HEK293 (cell line): ENCODE data around the gene BBLN.

Experiments used
- CTCF ChIA-PET: fragments of 350-600 bp; formaldehyde crosslinking; extraction: SDS; loops from one replicate; lab custom pipeline; 2021; ENCODE audit warnings: antibody characterized with exemption; lab: Yijun Ruan, JAX
- POLR2A ChIA-PET: fragments of 300-600 bp; formaldehyde crosslinking; extraction: SDS; loops from one replicate; lab custom pipeline; 2020; ENCODE audit warnings: antibody characterized with exemption, inconsistent platforms; lab: Yijun Ruan, JAX
- H3K27ac ChIP-seq: fragments of 200-500 bp; sonication (Bioruptor generic); 2 replicates; pipeline ENCODE4 v1.5.1; 2014; ENCODE audit warnings: low read depth, low read length, control low read depth, inconsistent platforms; ENCODE audit errors: extremely low read depth
- H3K36me3 ChIP-seq, 2 experiments: fragments of 200-500 bp in 1 of 2; sonication (Bioruptor generic) in 1 of 2; 1 replicate in 1 of 2; 2 replicates in 1 of 2; pipeline ENCODE4 v1.5.1; 2014 to 2017; ENCODE audit warnings: inconsistent platforms in 2 of 2, low read length in 2 of 2; ENCODE audit not compliant: control insufficient read depth in 2 of 2, insufficient read depth in 1 of 2
- H3K4me1 ChIP-seq: fragments of 200-500 bp; sonication (Bioruptor generic); 2 replicates; pipeline ENCODE4 v1.5.1; 2014; ENCODE audit warnings: mild to moderate bottlenecking, low read length, inconsistent platforms; ENCODE audit not compliant: control insufficient read depth, insufficient read depth
- H3K4me3 ChIP-seq: 2 replicates; pipeline ENCODE4 v1.5.1; 2011; ENCODE audit warnings: low read depth, mild to moderate bottlenecking, control low read depth, low read length, moderate library complexity
- H3K9me3 ChIP-seq: fragments of 200-500 bp; sonication (Bioruptor generic); 2 replicates; pipeline ENCODE4 v1.5.1; 2014; ENCODE audit warnings: low read depth, low read length, inconsistent platforms; ENCODE audit not compliant: control insufficient read depth, insufficient read depth
- IKZF3 ChIP-seq: fragments of 450-650 bp; IDR thresholded peaks from 2 replicates; pipeline ENCODE4 v1.5.0; 2018; ENCODE audit warnings: missing biosample characterization, mild to moderate bottlenecking, missing genetic modification characterization, moderate library complexity
- MZF1 ChIP-seq: fragments of 450-650 bp; formaldehyde crosslinking; IDR thresholded peaks from 2 replicates; pipeline ENCODE4 v1.5.1; 2017; ENCODE audit warnings: missing biosample characterization, missing genetic modification characterization, borderline replicate concordance
- ZBTB17 ChIP-seq: fragments of 450-650 bp; formaldehyde crosslinking; IDR thresholded peaks from 2 replicates; pipeline ENCODE4 v1.5.1; 2016; ENCODE audit warnings: missing biosample characterization, missing genetic modification characterization
- ZFP37 ChIP-seq: fragments of 450-650 bp; formaldehyde crosslinking; IDR thresholded peaks from 2 replicates; pipeline ENCODE4 v1.5.1; 2016; ENCODE audit warnings: missing biosample characterization, missing genetic modification characterization
- ZNF10 ChIP-seq: fragments of 450-650 bp; formaldehyde crosslinking; IDR thresholded peaks from 2 replicates; pipeline ENCODE4 v1.5.1; 2017; ENCODE audit warnings: missing biosample characterization, missing genetic modification characterization
- ZNF37A ChIP-seq: fragments of 450-650 bp; IDR thresholded peaks from 2 replicates; pipeline ENCODE4 v1.5.1; 2018; ENCODE audit warnings: missing biosample characterization, missing genetic modification characterization
- ZNF426 ChIP-seq: fragments of 450-650 bp; formaldehyde crosslinking; IDR thresholded peaks from 2 replicates; pipeline ENCODE4 v1.5.1; 2017; ENCODE audit warnings: missing biosample characterization, missing genetic modification characterization, mild to moderate bottlenecking, inconsistent platforms, moderate library complexity
- ZNF501 ChIP-seq: fragments of 450-650 bp; formaldehyde crosslinking; IDR thresholded peaks from 2 replicates; pipeline ENCODE4 v1.5.1; 2016; ENCODE audit warnings: missing biosample characterization, missing genetic modification characterization
- ZNF658 ChIP-seq: fragments of 450-650 bp; formaldehyde crosslinking; IDR thresholded peaks from 2 replicates; pipeline ENCODE4; 2016; ENCODE audit warnings: missing biosample characterization, missing genetic modification characterization
- ZNF843 ChIP-seq: fragments of 450-650 bp; formaldehyde crosslinking; IDR thresholded peaks from 2 replicates; pipeline ENCODE4 v1.5.1; 2016; ENCODE audit warnings: missing biosample characterization, missing genetic modification characterization
- ZSCAN16 ChIP-seq: fragments of 450-650 bp; formaldehyde crosslinking; IDR thresholded peaks from 2 replicates; pipeline ENCODE4 v1.5.1; 2016; ENCODE audit warnings: missing biosample characterization, missing genetic modification characterization
- TF ChIP-seq, protein P1 (sequence below): fragments of 450-650 bp; IDR thresholded peaks from 2 replicates; pipeline ENCODE4 v1.5.1; 2018; ENCODE audit warnings: missing biosample characterization, mild to moderate bottlenecking, missing genetic modification characterization
- TF ChIP-seq, protein P2 (sequence below): fragments of 450-650 bp; formaldehyde crosslinking; IDR thresholded peaks from 2 replicates; pipeline ENCODE4 v1.5.1; 2016; ENCODE audit warnings: missing biosample characterization, missing genetic modification characterization
- TF ChIP-seq, protein P3 (sequence below): fragments of 450-650 bp; formaldehyde crosslinking; conservative IDR thresholded peaks from 2 replicates; pipeline ENCODE4 v1.5.1; 2016; ENCODE audit warnings: low read depth, missing biosample characterization, missing genetic modification characterization
- TF ChIP-seq, protein P4 (sequence below): fragments of 450-650 bp; formaldehyde crosslinking; IDR thresholded peaks from 2 replicates; pipeline ENCODE4 v1.5.1; 2017; ENCODE audit warnings: missing biosample characterization, missing genetic modification characterization
- TF ChIP-seq, protein P5 (sequence below): fragments of 450-650 bp; formaldehyde crosslinking; IDR thresholded peaks from 2 replicates; pipeline ENCODE4 v1.5.1; 2017; ENCODE audit warnings: missing biosample characterization, missing genetic modification characterization
- TF ChIP-seq, protein P6 (sequence below): fragments of 450-650 bp; formaldehyde crosslinking; IDR thresholded peaks from 2 replicates; pipeline ENCODE4 v1.5.1; 2016; ENCODE audit warnings: missing biosample characterization, missing genetic modification characterization

Gene BBLN

DNA sequence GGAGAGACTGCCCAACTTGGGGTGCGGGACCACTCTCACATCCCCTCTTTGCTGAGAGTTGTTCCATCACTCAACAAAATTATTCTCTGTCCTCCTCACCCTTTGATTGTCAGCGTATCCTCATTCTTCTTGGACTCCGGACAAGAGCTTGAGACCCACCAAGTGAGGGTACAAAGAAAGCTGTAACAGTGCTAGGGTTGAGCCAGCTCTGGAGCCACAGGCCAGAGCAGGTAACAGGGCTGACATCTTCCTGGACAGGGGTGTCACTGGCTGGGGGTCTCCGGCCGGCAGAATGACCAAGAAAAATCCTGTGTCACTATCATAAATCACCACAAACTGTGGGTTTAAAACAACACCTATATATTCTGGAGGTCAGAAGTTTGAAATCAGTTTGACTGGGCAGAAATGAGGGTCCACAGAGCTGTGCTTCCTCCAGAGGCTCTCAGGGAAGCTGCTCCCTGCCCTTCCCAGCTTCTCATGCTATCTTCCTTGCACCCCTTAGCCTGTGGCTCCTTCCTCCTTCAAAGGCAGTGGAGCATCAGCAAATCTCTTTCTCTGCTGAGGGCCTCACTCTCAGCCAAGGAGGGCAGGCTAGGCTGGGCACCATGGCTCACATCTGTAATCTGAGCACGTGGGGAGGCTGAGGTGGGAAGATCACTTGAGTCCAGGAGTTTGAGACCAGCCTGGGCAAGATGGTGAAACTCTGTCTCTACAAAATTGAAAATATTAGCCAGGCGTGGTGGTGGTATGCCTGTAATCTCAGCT, 4.1 kb upstream of the BBLN start (continued):
- TF ChIP-seq, protein P1, sequence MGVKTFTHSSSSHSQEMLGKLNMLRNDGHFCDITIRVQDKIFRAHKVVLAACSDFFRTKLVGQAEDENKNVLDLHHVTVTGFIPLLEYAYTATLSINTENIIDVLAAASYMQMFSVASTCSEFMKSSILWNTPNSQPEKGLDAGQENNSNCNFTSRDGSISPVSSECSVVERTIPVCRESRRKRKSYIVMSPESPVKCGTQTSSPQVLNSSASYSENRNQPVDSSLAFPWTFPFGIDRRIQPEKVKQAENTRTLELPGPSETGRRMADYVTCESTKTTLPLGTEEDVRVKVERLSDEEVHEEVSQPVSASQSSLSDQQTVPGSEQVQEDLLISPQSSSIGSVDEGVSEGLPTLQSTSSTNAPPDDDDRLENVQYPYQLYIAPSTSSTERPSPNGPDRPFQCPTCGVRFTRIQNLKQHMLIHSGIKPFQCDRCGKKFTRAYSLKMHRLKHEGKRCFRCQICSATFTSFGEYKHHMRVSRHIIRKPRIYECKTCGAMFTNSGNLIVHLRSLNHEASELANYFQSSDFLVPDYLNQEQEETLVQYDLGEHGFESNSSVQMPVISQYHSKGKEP (tag by site-specific recombination): no peak

DNA sequence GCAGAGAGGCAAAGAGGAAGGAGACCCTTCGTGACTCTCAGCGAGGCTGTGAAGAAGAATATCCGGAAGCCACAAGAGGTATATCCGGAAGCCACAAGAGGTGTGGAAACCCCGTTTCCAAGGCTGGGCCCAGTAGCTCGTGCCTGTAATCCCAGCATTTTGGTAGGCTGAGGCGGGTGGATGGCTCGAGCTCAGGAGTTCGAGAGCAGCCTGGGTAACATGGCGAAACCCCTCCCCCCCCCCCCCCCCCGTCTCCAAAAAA, 612 bp upstream of the BBLN start:
- Histone ChIP-seq H3K4me3 (peak overlapping the region; percentile 39), H3K36me3 (peaks cover 0 to 28% of the 10 kb centered on the region in 2 experiments; a peak in 1 of 3 replicates), H3K27ac (peak overlapping the region; percentile 78), H3K9me3 (no peaks in the 10 kb centered on the region)
- POLR2A ChIA-PET: interaction anchor here (0.6 to 3.9 kb wide), 16 partner anchors 8 to 565 kb away, joined by 3 to 30 read pairs (median 4); partner anchors contain the start of genes CIZ1, NAIF1 and SLC25A25
- TF ChIP-seq, protein P2, sequence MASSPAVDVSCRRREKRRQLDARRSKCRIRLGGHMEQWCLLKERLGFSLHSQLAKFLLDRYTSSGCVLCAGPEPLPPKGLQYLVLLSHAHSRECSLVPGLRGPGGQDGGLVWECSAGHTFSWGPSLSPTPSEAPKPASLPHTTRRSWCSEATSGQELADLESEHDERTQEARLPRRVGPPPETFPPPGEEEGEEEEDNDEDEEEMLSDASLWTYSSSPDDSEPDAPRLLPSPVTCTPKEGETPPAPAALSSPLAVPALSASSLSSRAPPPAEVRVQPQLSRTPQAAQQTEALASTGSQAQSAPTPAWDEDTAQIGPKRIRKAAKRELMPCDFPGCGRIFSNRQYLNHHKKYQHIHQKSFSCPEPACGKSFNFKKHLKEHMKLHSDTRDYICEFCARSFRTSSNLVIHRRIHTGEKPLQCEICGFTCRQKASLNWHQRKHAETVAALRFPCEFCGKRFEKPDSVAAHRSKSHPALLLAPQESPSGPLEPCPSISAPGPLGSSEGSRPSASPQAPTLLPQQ (tag by site-specific recombination): peak; percentile 50; the same call in 1 of the 2 replicates
- TF ChIP-seq ZNF843 (tag by site-specific recombination): no peak
- no peak for TF ChIP-seq ZNF426 (tag by site-specific recombination)
- TF ChIP-seq ZSCAN16: no peak
- no peak for TF ChIP-seq MZF1 (tag by site-specific recombination)
- TF ChIP-seq, protein P3, sequence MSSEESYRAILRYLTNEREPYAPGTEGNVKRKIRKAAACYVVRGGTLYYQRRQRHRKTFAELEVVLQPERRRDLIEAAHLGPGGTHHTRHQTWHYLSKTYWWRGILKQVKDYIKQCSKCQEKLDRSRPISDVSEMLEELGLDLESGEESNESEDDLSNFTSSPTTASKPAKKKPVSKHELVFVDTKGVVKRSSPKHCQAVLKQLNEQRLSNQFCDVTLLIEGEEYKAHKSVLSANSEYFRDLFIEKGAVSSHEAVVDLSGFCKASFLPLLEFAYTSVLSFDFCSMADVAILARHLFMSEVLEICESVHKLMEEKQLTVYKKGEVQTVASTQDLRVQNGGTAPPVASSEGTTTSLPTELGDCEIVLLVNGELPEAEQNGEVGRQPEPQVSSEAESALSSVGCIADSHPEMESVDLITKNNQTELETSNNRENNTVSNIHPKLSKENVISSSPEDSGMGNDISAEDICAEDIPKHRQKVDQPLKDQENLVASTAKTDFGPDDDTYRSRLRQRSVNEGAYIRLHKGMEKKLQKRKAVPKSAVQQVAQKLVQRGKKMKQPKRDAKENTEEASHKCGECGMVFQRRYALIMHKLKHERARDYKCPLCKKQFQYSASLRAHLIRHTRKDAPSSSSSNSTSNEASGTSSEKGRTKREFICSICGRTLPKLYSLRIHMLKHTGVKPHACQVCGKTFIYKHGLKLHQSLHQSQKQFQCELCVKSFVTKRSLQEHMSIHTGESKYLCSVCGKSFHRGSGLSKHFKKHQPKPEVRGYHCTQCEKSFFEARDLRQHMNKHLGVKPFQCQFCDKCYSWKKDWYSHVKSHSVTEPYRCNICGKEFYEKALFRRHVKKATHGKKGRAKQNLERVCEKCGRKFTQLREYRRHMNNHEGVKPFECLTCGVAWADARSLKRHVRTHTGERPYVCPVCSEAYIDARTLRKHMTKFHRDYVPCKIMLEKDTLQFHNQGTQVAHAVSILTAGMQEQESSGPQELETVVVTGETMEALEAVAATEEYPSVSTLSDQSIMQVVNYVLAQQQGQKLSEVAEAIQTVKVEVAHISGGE (tag by site-specific recombination): no peak
- TF ChIP-seq, protein P4, sequence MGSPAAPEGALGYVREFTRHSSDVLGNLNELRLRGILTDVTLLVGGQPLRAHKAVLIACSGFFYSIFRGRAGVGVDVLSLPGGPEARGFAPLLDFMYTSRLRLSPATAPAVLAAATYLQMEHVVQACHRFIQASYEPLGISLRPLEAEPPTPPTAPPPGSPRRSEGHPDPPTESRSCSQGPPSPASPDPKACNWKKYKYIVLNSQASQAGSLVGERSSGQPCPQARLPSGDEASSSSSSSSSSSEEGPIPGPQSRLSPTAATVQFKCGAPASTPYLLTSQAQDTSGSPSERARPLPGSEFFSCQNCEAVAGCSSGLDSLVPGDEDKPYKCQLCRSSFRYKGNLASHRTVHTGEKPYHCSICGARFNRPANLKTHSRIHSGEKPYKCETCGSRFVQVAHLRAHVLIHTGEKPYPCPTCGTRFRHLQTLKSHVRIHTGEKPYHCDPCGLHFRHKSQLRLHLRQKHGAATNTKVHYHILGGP (tag by site-specific recombination): no peak
- TF ChIP-seq, protein P1 (tag by site-specific recombination): no peak
- TF ChIP-seq ZNF37A (tag by site-specific recombination): no peak
- TF ChIP-seq, protein P5, sequence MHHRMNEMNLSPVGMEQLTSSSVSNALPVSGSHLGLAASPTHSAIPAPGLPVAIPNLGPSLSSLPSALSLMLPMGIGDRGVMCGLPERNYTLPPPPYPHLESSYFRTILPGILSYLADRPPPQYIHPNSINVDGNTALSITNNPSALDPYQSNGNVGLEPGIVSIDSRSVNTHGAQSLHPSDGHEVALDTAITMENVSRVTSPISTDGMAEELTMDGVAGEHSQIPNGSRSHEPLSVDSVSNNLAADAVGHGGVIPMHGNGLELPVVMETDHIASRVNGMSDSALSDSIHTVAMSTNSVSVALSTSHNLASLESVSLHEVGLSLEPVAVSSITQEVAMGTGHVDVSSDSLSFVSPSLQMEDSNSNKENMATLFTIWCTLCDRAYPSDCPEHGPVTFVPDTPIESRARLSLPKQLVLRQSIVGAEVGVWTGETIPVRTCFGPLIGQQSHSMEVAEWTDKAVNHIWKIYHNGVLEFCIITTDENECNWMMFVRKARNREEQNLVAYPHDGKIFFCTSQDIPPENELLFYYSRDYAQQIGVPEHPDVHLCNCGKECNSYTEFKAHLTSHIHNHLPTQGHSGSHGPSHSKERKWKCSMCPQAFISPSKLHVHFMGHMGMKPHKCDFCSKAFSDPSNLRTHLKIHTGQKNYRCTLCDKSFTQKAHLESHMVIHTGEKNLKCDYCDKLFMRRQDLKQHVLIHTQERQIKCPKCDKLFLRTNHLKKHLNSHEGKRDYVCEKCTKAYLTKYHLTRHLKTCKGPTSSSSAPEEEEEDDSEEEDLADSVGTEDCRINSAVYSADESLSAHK (tag by site-specific recombination): no peak
- TF ChIP-seq ZNF501: 0 out of 2 replicates have a peak, but pooled peaks have one; percentile 23
- no peak for TF ChIP-seq ZNF658
- TF ChIP-seq ZFP37 (tag by site-specific recombination): no peak
- TF ChIP-seq, protein P6, sequence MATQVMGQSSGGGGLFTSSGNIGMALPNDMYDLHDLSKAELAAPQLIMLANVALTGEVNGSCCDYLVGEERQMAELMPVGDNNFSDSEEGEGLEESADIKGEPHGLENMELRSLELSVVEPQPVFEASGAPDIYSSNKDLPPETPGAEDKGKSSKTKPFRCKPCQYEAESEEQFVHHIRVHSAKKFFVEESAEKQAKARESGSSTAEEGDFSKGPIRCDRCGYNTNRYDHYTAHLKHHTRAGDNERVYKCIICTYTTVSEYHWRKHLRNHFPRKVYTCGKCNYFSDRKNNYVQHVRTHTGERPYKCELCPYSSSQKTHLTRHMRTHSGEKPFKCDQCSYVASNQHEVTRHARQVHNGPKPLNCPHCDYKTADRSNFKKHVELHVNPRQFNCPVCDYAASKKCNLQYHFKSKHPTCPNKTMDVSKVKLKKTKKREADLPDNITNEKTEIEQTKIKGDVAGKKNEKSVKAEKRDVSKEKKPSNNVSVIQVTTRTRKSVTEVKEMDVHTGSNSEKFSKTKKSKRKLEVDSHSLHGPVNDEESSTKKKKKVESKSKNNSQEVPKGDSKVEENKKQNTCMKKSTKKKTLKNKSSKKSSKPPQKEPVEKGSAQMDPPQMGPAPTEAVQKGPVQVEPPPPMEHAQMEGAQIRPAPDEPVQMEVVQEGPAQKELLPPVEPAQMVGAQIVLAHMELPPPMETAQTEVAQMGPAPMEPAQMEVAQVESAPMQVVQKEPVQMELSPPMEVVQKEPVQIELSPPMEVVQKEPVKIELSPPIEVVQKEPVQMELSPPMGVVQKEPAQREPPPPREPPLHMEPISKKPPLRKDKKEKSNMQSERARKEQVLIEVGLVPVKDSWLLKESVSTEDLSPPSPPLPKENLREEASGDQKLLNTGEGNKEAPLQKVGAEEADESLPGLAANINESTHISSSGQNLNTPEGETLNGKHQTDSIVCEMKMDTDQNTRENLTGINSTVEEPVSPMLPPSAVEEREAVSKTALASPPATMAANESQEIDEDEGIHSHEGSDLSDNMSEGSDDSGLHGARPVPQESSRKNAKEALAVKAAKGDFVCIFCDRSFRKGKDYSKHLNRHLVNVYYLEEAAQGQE (tag by site-specific recombination): no peak
- no peak for TF ChIP-seq ZNF10 (tag by site-specific recombination)
- no peak for TF ChIP-seq ZBTB17
- TF ChIP-seq IKZF3 (tag by site-specific recombination): no peak
- TF ChIP-seq, all 188 proteins: peak for 2
- CTCF ChIA-PET: interaction anchor here (0.5 to 1.9 kb wide), 4 partner anchors 9 to 31 kb away, joined by 3 to 5 read pairs (median 4); no protein-coding TSS in a partner anchor
- no peaks in the 10 kb centered on the region for H3K4me1 ChIP-seq
